ENCODE data around the gene DCX. TPM values are rescaled to one million over a fixed set of nuclear protein-coding genes. Genes with fewer than 3 reads are reported as not detected.

Gene DCX
- polyA plus RNA-seq, 1 donor = 5.4 TPM

Other genes with a start within 250 kb of the DCX start
- gene CAPN6, start 141.7 kb downstream of the DCX start, polyA plus RNA-seq = 7.3 TPM
- gene SERTM2, start 99.5 kb upstream of the DCX start, polyA plus RNA-seq = 0.30 TPM